Measurements from ENCODE around the gene PHACTR2. TPM values are rescaled to one million over a fixed set of nuclear protein-coding genes. Genes with fewer than 3 reads are reported as not detected.

The PHACTR2 gene
- total RNA-seq, 2 experiments from 2014 or later = 30.9 to 43.8 TPM

GRCh38 chr6:143680141-143680540 is 2.4 kb downstream of the PHACTR2 start:
- peaks cover 37% of the 10 kb centered on the region for H3K27me3 Mint-ChIP-seq
- no peak overlapping the region for H3K27ac Mint-ChIP-seq
- no peak for DNase-seq
- peaks cover 11% of the 10 kb centered on the region for H3K36me3 Mint-ChIP-seq (ENCODE audit: low read depth)
- no peak overlapping the region for H3K4me3 Mint-ChIP-seq
- H3K9me3 Mint-ChIP-seq = peaks cover 13% of the 10 kb centered on the region
- CTCF ChIA-PET = no interaction called here
- H3K4me1 Mint-ChIP-seq = peaks cover 12% of the 10 kb centered on the region
- POLR2A ChIA-PET = no interaction called here

- H3K27me3 Mint-ChIP-seq = peaks cover 23% of the 10 kb centered on the region
Measured at GRCh38 chr6:143682805-143683204, 5.0 kb downstream of the PHACTR2 start.

DNA sequence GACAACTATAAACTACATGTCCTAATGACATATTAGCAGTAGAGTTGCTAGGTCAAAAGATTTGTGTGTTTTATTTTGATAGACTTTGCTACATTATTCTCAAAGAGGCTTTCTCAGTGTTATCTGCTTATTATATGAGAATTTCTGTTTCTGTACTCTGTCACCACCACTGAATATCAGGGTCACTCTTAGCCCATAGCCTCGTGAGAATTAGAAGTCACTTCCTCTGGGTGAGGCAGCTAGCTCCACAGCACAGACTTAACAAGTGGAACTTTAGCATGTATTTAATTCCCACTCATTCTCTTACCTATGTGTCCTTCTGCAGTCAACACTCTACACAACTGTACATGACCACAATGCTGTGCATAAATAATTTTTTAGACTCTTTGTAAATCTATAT is 6.7 kb downstream of the PHACTR2 start:
- H3K4me3 Mint-ChIP-seq = no peak overlapping the region
- peaks cover 11% of the 10 kb centered on the region for H3K36me3 Mint-ChIP-seq (ENCODE audit: low read depth)
- H3K4me1 Mint-ChIP-seq = no peaks in the 10 kb centered on the region
- H3K27ac Mint-ChIP-seq = no peak overlapping the region
- DNase-seq = no peak
- H3K27me3 Mint-ChIP-seq = peaks cover 11% of the 10 kb centered on the region
- peaks cover 13% of the 10 kb centered on the region for H3K9me3 Mint-ChIP-seq
- CTCF ChIA-PET = no interaction called here
- POLR2A ChIA-PET = no interaction called here

More at GRCh38 chr6:143682805-143683204, 5.0 kb downstream of the PHACTR2 start:
- no peak for DNase-seq
- ChIA-PET CTCF (no interaction called here), POLR2A (no interaction called here)
- no peak overlapping the region for H3K27ac Mint-ChIP-seq
- peaks cover 11% of the 10 kb centered on the region for H3K36me3 Mint-ChIP-seq (ENCODE audit: low read depth)
- no peak overlapping the region for H3K4me3 Mint-ChIP-seq
- H3K9me3 Mint-ChIP-seq = peaks cover 13% of the 10 kb centered on the region
- H3K4me1 Mint-ChIP-seq = peaks cover 12% of the 10 kb centered on the region

GRCh38 chr6:143685653-143686052 is 7.9 kb downstream of the PHACTR2 start:
- H3K36me3 Mint-ChIP-seq (ENCODE audit: low read depth) = peaks cover 11% of the 10 kb centered on the region
- POLR2A ChIA-PET = no interaction called here
- H3K4me1 Mint-ChIP-seq = peaks cover 4% of the 10 kb centered on the region
- DNase-seq = no peak
- H3K27me3 Mint-ChIP-seq = peaks cover 6% of the 10 kb centered on the region
- H3K9me3 Mint-ChIP-seq = peaks cover 13% of the 10 kb centered on the region
- H3K27ac Mint-ChIP-seq = no peak overlapping the region
- no peak overlapping the region for H3K4me3 Mint-ChIP-seq
- CTCF ChIA-PET = no interaction called here

DNA sequence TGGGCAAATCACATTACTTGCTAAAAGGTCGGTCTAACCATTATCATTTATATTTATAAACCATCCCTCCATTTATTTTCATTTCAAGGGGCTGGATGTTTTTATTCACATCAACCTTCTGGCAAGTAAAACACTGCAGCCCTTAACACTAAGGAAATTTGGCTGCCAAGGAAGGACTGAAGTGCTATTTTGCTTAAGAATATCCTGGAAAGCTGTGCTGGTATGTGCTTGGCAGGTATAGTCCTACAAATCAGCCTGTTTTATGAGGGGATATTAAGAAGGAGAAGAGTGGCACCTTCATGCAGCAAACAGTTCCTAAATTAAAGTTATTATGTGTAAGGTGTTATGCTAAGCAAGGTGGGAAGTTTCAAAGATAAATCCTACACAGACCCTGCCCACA is 9.8 kb downstream of the PHACTR2 start:
- POLR2A ChIA-PET = no interaction called here
- H3K36me3 Mint-ChIP-seq (ENCODE audit: low read depth) = peaks cover 4% of the 10 kb centered on the region
- H3K27me3 Mint-ChIP-seq = no peaks in the 10 kb centered on the region
- CTCF ChIA-PET = no interaction called here
- peaks cover 7% of the 10 kb centered on the region for H3K9me3 Mint-ChIP-seq
- H3K27ac Mint-ChIP-seq = no peak overlapping the region
- no peak for DNase-seq
- H3K4me1 Mint-ChIP-seq = peaks cover 4% of the 10 kb centered on the region
- no peak overlapping the region for H3K4me3 Mint-ChIP-seq

GRCh38 chr6:143688681-143689080 is 10.9 kb downstream of the PHACTR2 start:
- ChIA-PET POLR2A (no interaction called here), CTCF (no interaction called here)
- H3K4me1 Mint-ChIP-seq = peaks cover 4% of the 10 kb centered on the region
- H3K27ac Mint-ChIP-seq = no peak overlapping the region
- DNase-seq = no peak
- H3K9me3 Mint-ChIP-seq = no peaks in the 10 kb centered on the region
- no peaks in the 10 kb centered on the region for H3K36me3 Mint-ChIP-seq (ENCODE audit: low read depth)
- H3K27me3 Mint-ChIP-seq = no peaks in the 10 kb centered on the region
- H3K4me3 Mint-ChIP-seq = no peak overlapping the region

- ChIA-PET POLR2A (no interaction called here), CTCF (interaction anchor here (0.7 kb wide), 1 partner anchor 13 kb away, joined by 4 read pairs; no protein-coding TSS in a partner anchor)
- Mint-ChIP-seq H3K36me3 (ENCODE audit: low read depth) (no peaks in the 10 kb centered on the region), H3K27me3 (no peaks in the 10 kb centered on the region), H3K27ac (no peak overlapping the region), H3K9me3 (no peaks in the 10 kb centered on the region), H3K4me3 (no peak overlapping the region), H3K4me1 (peaks cover 6% of the 10 kb centered on the region)
- no peak for DNase-seq
Measured at GRCh38 chr6:143689852-143690251, 12.1 kb downstream of the PHACTR2 start.

DNA sequence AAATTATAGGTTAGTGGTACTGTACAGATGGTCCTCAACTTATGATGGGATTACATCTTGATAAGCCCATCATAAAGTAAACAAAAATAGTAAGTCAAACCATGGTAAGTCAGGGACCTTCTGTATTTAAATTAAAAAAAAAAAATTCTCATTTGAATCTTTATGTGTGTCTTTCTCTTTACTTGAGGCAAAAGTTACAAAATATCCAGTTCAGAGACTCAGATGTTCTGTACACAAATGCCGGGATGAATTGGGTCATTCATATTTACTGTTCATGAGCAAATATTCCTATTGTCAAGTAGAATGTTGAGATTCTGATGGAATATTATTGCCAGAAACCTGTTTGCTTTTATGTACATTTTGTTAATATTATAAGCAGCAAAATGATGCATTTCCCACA is 13.4 kb downstream of the PHACTR2 start:
- CTCF ChIA-PET = no interaction called here
- H3K4me3 Mint-ChIP-seq = no peak overlapping the region
- POLR2A ChIA-PET = no interaction called here
- DNase-seq = no peak
- H3K27me3 Mint-ChIP-seq = no peaks in the 10 kb centered on the region
- no peaks in the 10 kb centered on the region for H3K36me3 Mint-ChIP-seq (ENCODE audit: low read depth)
- H3K27ac Mint-ChIP-seq = no peak overlapping the region
- peaks cover 11% of the 10 kb centered on the region for H3K4me1 Mint-ChIP-seq
- H3K9me3 Mint-ChIP-seq = no peaks in the 10 kb centered on the region

DNA sequence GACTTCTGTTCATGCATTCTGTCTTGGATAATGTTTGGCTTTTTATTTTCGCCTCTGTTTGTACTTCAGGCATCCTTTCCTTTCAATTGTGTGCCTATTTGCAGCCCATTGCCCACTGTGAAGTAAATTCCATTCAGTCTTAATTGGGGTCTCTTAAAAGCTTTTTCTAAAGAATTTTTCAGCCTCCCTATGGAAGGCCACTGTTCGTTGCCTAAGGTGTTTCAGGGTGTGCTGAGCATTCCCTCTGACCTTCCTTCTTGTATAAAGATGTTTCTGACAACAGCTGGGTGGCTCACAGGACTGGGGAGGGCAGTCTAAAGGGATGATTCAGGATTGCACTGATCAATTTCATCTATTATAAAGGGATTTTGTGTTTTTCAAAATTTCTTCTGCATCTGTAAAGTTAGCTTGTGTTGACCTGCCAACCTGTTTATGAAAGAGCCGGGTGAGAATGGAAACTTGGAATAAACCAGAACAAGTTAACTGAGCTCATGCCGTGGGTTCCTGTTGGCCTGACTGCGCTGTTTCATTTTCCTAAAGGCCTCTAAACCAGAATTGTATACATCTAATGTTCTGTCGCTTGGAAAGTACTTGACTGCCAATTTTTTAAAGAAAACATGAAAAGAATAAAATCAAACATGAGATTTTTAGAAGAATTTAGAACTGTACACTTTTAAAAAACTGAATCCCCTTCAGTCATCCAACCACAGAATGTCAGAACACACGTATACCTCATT is 14.3 kb downstream of the PHACTR2 start:
- POLR2A ChIA-PET = no interaction called here
- no peak overlapping the region for H3K4me3 Mint-ChIP-seq
- H3K4me1 Mint-ChIP-seq = peaks cover 11% of the 10 kb centered on the region
- no peak overlapping the region for H3K27ac Mint-ChIP-seq
- no peak for DNase-seq
- H3K9me3 Mint-ChIP-seq = no peaks in the 10 kb centered on the region
- CTCF ChIA-PET = interaction anchor here (0.6 kb wide), 1 partner anchor 200 kb away, joined by 3 read pairs; no protein-coding TSS in a partner anchor
- H3K36me3 Mint-ChIP-seq (ENCODE audit: low read depth) = no peaks in the 10 kb centered on the region
- no peaks in the 10 kb centered on the region for H3K27me3 Mint-ChIP-seq

GRCh38 chr6:143692696-143693095 is 14.9 kb downstream of the PHACTR2 start:
- Mint-ChIP-seq H3K4me1 (peaks cover 11% of the 10 kb centered on the region), H3K27ac (no peak overlapping the region), H3K4me3 (no peak overlapping the region), H3K36me3 (ENCODE audit: low read depth) (no peaks in the 10 kb centered on the region), H3K27me3 (no peaks in the 10 kb centered on the region), H3K9me3 (no peaks in the 10 kb centered on the region)
- POLR2A ChIA-PET = no interaction called here
- DNase-seq = no peak
- CTCF ChIA-PET = interaction anchor here (0.6 kb wide), 1 partner anchor 199 kb away, joined by 3 read pairs; no protein-coding TSS in a partner anchor

DNA sequence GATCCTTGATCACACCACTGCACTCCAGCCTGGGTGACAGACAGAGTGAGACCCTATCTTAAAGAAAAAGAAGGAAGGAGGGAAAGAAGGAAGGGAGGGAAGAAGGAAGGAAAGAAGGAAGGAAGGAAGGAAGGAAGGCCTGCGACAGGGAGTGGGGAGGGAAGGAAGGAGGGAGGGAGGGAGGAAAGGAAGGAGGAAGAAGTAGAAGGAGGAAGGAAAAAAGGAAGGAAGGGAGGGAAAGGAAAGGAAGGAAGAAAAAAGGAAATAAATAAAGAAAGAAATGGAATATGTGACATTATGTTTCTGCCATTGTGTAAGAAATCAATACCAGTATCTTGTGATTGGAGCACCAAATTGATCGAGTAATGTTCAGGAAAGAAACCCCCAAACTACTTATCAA is 16.2 kb downstream of the PHACTR2 start:
- H3K36me3 Mint-ChIP-seq (ENCODE audit: low read depth) = no peaks in the 10 kb centered on the region
- H3K27me3 Mint-ChIP-seq = no peaks in the 10 kb centered on the region
- H3K27ac Mint-ChIP-seq = no peak overlapping the region
- H3K4me3 Mint-ChIP-seq = no peak overlapping the region
- no peaks in the 10 kb centered on the region for H3K9me3 Mint-ChIP-seq
- DNase-seq = no peak
- POLR2A ChIA-PET = no interaction called here
- peaks cover 11% of the 10 kb centered on the region for H3K4me1 Mint-ChIP-seq
- CTCF ChIA-PET = no interaction called here

GRCh38 chr6:143694560-143694959 is 16.8 kb downstream of the PHACTR2 start:
- no peaks in the 10 kb centered on the region for H3K36me3 Mint-ChIP-seq (ENCODE audit: low read depth)
- no peak for DNase-seq
- CTCF ChIA-PET = no interaction called here
- H3K27ac Mint-ChIP-seq = no peak overlapping the region
- peaks cover 11% of the 10 kb centered on the region for H3K4me1 Mint-ChIP-seq
- H3K27me3 Mint-ChIP-seq = no peaks in the 10 kb centered on the region
- H3K9me3 Mint-ChIP-seq = no peaks in the 10 kb centered on the region
- no peak overlapping the region for H3K4me3 Mint-ChIP-seq
- POLR2A ChIA-PET = no interaction called here

GRCh38 chr6:143695130-143695968 is 17.6 kb downstream of the PHACTR2 start:
- Mint-ChIP-seq H3K4me3 (no peak overlapping the region), H3K27me3 (no peaks in the 10 kb centered on the region), H3K9me3 (no peaks in the 10 kb centered on the region), H3K36me3 (ENCODE audit: low read depth) (no peaks in the 10 kb centered on the region), H3K27ac (no peak overlapping the region), H3K4me1 (peaks cover 7% of the 10 kb centered on the region)
- CTCF ChIA-PET = no interaction called here
- no peak for DNase-seq
- POLR2A ChIA-PET = no interaction called here

All from activated CD4-positive, alpha-beta T cell treated with anti-CD3 and anti-CD28 coated beads, Interleukin-2, amount 10 ng/mL, durations not matched to agents 7 days and 5 days (primary cell).